ENCODE measurements around the gene CDH22.

DNA sequence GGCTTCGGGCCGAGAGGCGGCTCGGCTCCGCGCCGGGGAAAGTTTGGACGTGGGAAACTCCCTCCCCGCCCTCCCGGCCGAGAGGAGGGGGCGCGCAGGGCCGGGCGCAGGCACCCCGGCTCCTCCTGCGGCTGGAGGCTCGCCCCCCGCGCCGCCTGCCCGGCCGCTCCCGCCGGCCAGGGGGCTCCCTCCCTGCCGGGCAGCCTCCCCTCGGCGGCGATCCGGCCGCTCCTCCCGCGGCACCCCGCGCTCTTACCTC, 370 bp downstream of the CDH22 start:
- TF ChIP-seq, protein P1, sequence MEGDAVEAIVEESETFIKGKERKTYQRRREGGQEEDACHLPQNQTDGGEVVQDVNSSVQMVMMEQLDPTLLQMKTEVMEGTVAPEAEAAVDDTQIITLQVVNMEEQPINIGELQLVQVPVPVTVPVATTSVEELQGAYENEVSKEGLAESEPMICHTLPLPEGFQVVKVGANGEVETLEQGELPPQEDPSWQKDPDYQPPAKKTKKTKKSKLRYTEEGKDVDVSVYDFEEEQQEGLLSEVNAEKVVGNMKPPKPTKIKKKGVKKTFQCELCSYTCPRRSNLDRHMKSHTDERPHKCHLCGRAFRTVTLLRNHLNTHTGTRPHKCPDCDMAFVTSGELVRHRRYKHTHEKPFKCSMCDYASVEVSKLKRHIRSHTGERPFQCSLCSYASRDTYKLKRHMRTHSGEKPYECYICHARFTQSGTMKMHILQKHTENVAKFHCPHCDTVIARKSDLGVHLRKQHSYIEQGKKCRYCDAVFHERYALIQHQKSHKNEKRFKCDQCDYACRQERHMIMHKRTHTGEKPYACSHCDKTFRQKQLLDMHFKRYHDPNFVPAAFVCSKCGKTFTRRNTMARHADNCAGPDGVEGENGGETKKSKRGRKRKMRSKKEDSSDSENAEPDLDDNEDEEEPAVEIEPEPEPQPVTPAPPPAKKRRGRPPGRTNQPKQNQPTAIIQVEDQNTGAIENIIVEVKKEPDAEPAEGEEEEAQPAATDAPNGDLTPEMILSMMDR (conservative IDR thresholded peaks at IDR 0.05; ENCODE audit: low read depth, low read length), result no peak
- no peak for TF ChIP-seq EZH2 (IDR thresholded peaks at IDR 0.05; ENCODE audit: borderline replicate concordance, low read depth, low read length, poor library complexity, severe bottlenecking)

All from A673 (cell line).